GM12875 (cell line): Measurements from ENCODE around the gene GPC5.
"Not testable (repeated sequence)": the region's sequence is repeated elsewhere in the genome, so short reads cannot be mapped to it uniquely, and the experiment has no call there.

Source experiments
- H3K4me3 ChIP-seq: one replicate; pipeline ENCODE4 v1.5.1; 2011; ENCODE audit warnings: low read depth, low read length, control low read depth
- TF ChIP-seq, protein P1 (sequence below): IDR thresholded peaks from 2 replicates; pipeline ENCODE4 v1.5.1; 2011; ENCODE audit warnings: low read depth, mild to moderate bottlenecking, control low read depth, inconsistent platforms, low read length, moderate library complexity, borderline replicate concordance; ENCODE audit not compliant: insufficient read depth

GPC5 gene

DNA sequence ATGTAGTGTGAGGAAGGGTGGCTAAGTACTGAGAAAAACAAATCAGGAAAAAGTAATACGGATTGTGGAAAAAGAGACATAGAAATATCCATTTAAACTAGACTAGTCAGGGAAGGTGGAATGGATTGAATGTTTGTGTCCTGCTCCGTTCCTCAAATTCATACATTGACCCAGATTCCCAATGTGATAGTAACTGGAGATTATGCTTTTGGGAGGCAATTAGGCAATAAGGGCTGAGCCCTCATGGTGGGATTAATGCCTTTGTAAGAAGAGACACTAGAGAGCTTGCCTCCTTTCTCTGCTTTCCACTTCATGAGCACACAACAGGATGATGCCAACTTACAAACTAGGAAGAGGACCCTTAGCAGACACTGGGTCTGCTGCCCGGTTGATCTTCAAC, 1063.0 kb downstream of the GPC5 start:
- TF ChIP-seq, protein P1, sequence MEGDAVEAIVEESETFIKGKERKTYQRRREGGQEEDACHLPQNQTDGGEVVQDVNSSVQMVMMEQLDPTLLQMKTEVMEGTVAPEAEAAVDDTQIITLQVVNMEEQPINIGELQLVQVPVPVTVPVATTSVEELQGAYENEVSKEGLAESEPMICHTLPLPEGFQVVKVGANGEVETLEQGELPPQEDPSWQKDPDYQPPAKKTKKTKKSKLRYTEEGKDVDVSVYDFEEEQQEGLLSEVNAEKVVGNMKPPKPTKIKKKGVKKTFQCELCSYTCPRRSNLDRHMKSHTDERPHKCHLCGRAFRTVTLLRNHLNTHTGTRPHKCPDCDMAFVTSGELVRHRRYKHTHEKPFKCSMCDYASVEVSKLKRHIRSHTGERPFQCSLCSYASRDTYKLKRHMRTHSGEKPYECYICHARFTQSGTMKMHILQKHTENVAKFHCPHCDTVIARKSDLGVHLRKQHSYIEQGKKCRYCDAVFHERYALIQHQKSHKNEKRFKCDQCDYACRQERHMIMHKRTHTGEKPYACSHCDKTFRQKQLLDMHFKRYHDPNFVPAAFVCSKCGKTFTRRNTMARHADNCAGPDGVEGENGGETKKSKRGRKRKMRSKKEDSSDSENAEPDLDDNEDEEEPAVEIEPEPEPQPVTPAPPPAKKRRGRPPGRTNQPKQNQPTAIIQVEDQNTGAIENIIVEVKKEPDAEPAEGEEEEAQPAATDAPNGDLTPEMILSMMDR, result no peak
- H3K4me3 ChIP-seq, result no peak overlapping the region

- TF ChIP-seq, protein P1, result no peak
Measured at GRCh38 chr13:92461831-92462230, 1063.4 kb downstream of the GPC5 start.

DNA sequence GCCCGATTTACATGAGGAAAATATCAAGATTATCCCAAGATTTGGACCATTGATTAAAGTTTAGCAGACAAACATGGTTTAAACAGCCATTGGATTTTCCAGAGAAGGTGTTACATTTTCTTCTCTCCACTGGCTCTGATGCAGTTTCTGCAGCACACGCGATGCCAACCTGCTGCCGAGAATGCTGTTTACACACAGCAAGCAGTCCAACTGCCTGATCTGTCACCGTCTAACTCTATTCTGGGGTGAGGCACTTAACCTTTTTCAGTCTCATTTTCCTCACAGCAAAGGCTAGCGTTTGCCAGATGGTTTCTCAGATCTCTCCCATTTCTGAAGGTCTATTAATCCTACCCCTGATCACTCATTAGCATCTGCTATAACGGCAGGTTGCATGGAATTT, 1064.7 kb downstream of the GPC5 start:
- H3K4me3 ChIP-seq, result no peak overlapping the region
- TF ChIP-seq, protein P1, result no peak

More at GRCh38 chr13:92461831-92462230, 1063.4 kb downstream of the GPC5 start:
- no peak overlapping the region for H3K4me3 ChIP-seq

GRCh38 chr13:92473765-92474475, 1075.5 kb downstream of the GPC5 start:
- H3K4me3 ChIP-seq, result no peak overlapping the region
- TF ChIP-seq, protein P1, result no peak

DNA sequence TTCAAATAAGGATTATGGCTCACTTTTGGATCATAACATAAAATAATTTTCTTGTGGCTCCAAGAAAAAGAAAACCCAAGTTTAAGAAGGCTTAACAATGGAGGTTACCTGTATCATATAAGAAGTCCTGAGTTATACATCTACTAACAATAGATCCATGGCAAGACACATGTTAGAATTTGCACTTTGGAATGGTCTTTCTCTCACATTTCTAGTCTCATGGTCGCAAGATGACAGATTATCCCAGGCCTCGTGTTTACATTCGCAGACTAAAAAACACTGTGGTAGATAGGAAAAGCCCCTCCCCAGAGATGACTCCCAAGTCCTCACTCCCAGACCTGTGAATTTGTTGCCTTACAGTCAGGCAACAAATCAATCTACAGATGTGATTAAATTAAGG, 1082.0 kb downstream of the GPC5 start:
- TF ChIP-seq, protein P1, result no peak
- H3K4me3 ChIP-seq, result no peak overlapping the region

- H3K4me3 ChIP-seq, result not testable (repeated sequence)
Measured at GRCh38 chr13:92482790-92483189, 1084.4 kb downstream of the GPC5 start.

GRCh38 chr13:92483894-92484293, 1085.5 kb downstream of the GPC5 start:
- H3K4me3 ChIP-seq, result no peak overlapping the region
- TF ChIP-seq, protein P1, result no peak
